Endothelial cell of umbilical vein (primary cell): Measurements from ENCODE around the gene EN2. TPM values are rescaled to one million over a fixed set of nuclear protein-coding genes. Genes with fewer than 3 reads are reported as not detected.

Source experiments
- BruUV-seq: library from RNA; stranded (reverse); fragments of 400-500 nt; replicated peaks from 2 replicates; lab custom pipeline; 2021; lab: Mats Ljungman, UMichigan
- CTCF ChIA-PET: fragments of 300-600, 350-600 bp; sonication (Branson Sonifier 250); formaldehyde crosslinking; loops from one replicate; lab custom pipeline; 2021; ENCODE audit warnings: antibody characterized with exemption, inconsistent platforms; lab: Charles Lee
- POLR2A ChIA-PET: fragments of 300-600, 350-600 bp; sonication (Branson Sonifier 250); formaldehyde crosslinking; loops from one replicate; lab custom pipeline; 2021; ENCODE audit warnings: antibody characterized with exemption, inconsistent platforms; lab: Charles Lee
- DNase-seq: peaks from one replicate; pipeline ENCODE4 v3.0.0-alpha.2; 2011; ENCODE audit warnings: low read depth, low spot score
- FAIRE-seq: peaks from 2 replicates; lab custom pipeline; 2011; peaks lifted over from hg19 to GRCh38; lab: Jason Lieb, UNC
- H2AFZ ChIP-seq: 2 replicates; pipeline ENCODE4 v1.6.0; 2012; ENCODE audit warnings: low read depth, low read length, control low read depth, inconsistent platforms
- H3K27ac ChIP-seq: 2 replicates; pipeline ENCODE4 v1.5.1; 2011; ENCODE audit warnings: low read depth, mild to moderate bottlenecking, control low read depth, low read length, moderate library complexity; ENCODE audit not compliant: insufficient read depth
- H3K27me3 ChIP-seq, 2 experiments: 2 replicates each; pipeline versions ENCODE4 v1.6.0 to v1.6.1; 2011; ENCODE audit warnings: low read length in 2 of 2, mixed read lengths in 1 of 2; ENCODE audit not compliant: control insufficient read depth in 2 of 2, insufficient read depth in 2 of 2
- H3K36me3 ChIP-seq, 2 experiments: 2 replicates in 1 of 2; 3 replicates in 1 of 2; pipeline ENCODE4 v1.5.1; 2011; ENCODE audit warnings: low read length in 2 of 2, mild to moderate bottlenecking in 1 of 2, moderate library complexity in 1 of 2; ENCODE audit not compliant: control insufficient read depth in 2 of 2, insufficient read depth in 2 of 2; ENCODE audit errors: extremely low read depth in 1 of 2
- H3K4me1 ChIP-seq: 3 replicates; pipeline ENCODE4 v1.5.1; 2011; ENCODE audit warnings: mild to moderate bottlenecking, low read length; ENCODE audit not compliant: control insufficient read depth, insufficient read depth; ENCODE audit errors: extremely low read depth
- H3K4me2 ChIP-seq: 2 replicates; pipeline ENCODE4 v1.6.1; 2011; ENCODE audit warnings: low read length, control low read depth, mixed read lengths; ENCODE audit not compliant: insufficient read depth
- H3K4me3 ChIP-seq, 3 experiments: fragments of 200-600 bp in 1 of 3; sonication (generic), shearing (Covaris generic) in 1 of 3; replicated peaks in 1 of 3; 2 replicates each; pipeline ENCODE4 v1.5.1; 2011 to 2016; ENCODE audit warnings: control low read depth in 3 of 3, low read length in 3 of 3, mild to moderate bottlenecking in 2 of 3, inconsistent platforms in 1 of 3, low read depth in 1 of 3, moderate library complexity in 1 of 3; ENCODE audit not compliant: insufficient read depth in 1 of 3
- H3K79me2 ChIP-seq: 2 replicates; pipeline ENCODE4 v1.6.0; 2012; ENCODE audit warnings: low read length, inconsistent platforms; ENCODE audit not compliant: control insufficient read depth, insufficient read depth
- H3K9ac ChIP-seq: replicated peaks from 2 replicates; pipeline ENCODE3; 2011; ENCODE audit warnings: low read length, control low read depth; ENCODE audit not compliant: insufficient read depth; ENCODE audit errors: extremely low read depth
- H3K9me1 ChIP-seq: replicated peaks from 3 replicates; pipeline ENCODE4 v1.6.0; 2011; ENCODE audit warnings: mild to moderate bottlenecking, low read length; ENCODE audit not compliant: control insufficient read depth, insufficient read depth; ENCODE audit errors: extremely low read depth
- H3K9me3 ChIP-seq: replicated peaks from 2 replicates; pipeline ENCODE4 v1.5.1; 2012; ENCODE audit warnings: low read length, inconsistent platforms; ENCODE audit not compliant: control insufficient read depth, insufficient read depth
- H4K20me1 ChIP-seq: replicated peaks from 2 replicates; pipeline ENCODE3; 2011; ENCODE audit warnings: mild to moderate bottlenecking, low read length; ENCODE audit not compliant: control insufficient read depth, insufficient read depth; ENCODE audit errors: extremely low read depth
- EZH2 ChIP-seq: IDR thresholded peaks from 2 replicates; pipeline ENCODE4 v1.6.1; 2012; ENCODE audit warnings: borderline replicate concordance, low read depth, mild to moderate bottlenecking, moderate library complexity, low read length, inconsistent platforms; ENCODE audit not compliant: severe bottlenecking
- FOS ChIP-seq: IDR thresholded peaks from 2 replicates; pipeline ENCODE4 v1.6.1; 2011; ENCODE audit warnings: mild to moderate bottlenecking, low read length, moderate library complexity, borderline replicate concordance; ENCODE audit not compliant: insufficient read depth
- GATA2 ChIP-seq: IDR thresholded peaks from 2 replicates; pipeline ENCODE4 v1.7.0; 2011; ENCODE audit warnings: low read depth, mild to moderate bottlenecking, moderate library complexity, mixed read lengths, low read length; ENCODE audit not compliant: insufficient read length, insufficient read depth
- JUN ChIP-seq: IDR thresholded peaks from 2 replicates; pipeline ENCODE4 v1.6.1; 2011; ENCODE audit warnings: borderline replicate concordance, low read depth; ENCODE audit not compliant: insufficient read length, insufficient read depth
- MYC ChIP-seq: IDR thresholded peaks from one replicate; pipeline ENCODE4 v1.6.1; 2011; ENCODE audit warnings: mild to moderate bottlenecking, low read depth, low read length
- POLR2A ChIP-seq: IDR thresholded peaks from 2 replicates; pipeline ENCODE4 v1.6.1; 2012; ENCODE audit warnings: low read depth, mild to moderate bottlenecking, control low read depth, low read length
- POLR2AphosphoS5 ChIP-seq: IDR thresholded peaks from 2 replicates; pipeline ENCODE4 v1.6.1; 2012; ENCODE audit warnings: low read depth, mild to moderate bottlenecking, control low read depth, low read length, moderate library complexity; ENCODE audit not compliant: insufficient read depth
- dilution Hi-C: fragments of 300-500 bp; cut with MboI; formaldehyde crosslinking; loops from one replicate; pipeline ENCODE4 v1.15.0; 2019; ENCODE audit warnings: low sequenced_read_pairs; ENCODE audit not compliant: extremely low pct_ligation_motif_present
- intact Hi-C: fragments of 100-400 bp; cut with micrococcal nuclease; formaldehyde crosslinking; loops from one replicate; pipeline ENCODE4 v1.10.0; 2022
- polyA plus RNA-seq, 4 experiments: library from polyadenylated mRNA; depleted of rRNA in 3 of 4; stranded (reverse) in 3 of 4; unstranded in 1 of 4; fragments of >200 nt; gene quantifications; 2 replicates each; pipeline versions ENCODE4 v1.2.1 to v1.2.3, GENCODE V29; 2011 to 2012; ENCODE audit warnings: missing spikeins in 1 of 4
- total RNA-seq: library from RNA; stranded (reverse); gene quantifications from 2 replicates; pipeline ENCODE4 v1.2.3, GENCODE V29; 2021
- TF ChIP-seq, protein P1 (sequence below): IDR thresholded peaks from 2 replicates; pipeline ENCODE4 v1.6.1; 2011; ENCODE audit not compliant: insufficient read depth, insufficient read length
- TF ChIP-seq, protein P2 (sequence below), 2 donors: IDR thresholded peaks; 1 replicate in 1 of 2; 2 replicates in 1 of 2; pipeline ENCODE4 v1.5.1; 2011; ENCODE audit warnings: low read length in 2 of 2, mild to moderate bottlenecking in 2 of 2, moderate library complexity in 2 of 2, control low read depth in 1 of 2, inconsistent platforms in 1 of 2, low read depth in 1 of 2; ENCODE audit not compliant: insufficient read depth in 1 of 2; ENCODE audit errors: extremely low read depth in 1 of 2

Gene EN2
- total and polyA plus RNA-seq, 2 donors (not counting 3 experiments of a cell fraction or from before 2014, with no cell fraction given) = not detected

DNA sequence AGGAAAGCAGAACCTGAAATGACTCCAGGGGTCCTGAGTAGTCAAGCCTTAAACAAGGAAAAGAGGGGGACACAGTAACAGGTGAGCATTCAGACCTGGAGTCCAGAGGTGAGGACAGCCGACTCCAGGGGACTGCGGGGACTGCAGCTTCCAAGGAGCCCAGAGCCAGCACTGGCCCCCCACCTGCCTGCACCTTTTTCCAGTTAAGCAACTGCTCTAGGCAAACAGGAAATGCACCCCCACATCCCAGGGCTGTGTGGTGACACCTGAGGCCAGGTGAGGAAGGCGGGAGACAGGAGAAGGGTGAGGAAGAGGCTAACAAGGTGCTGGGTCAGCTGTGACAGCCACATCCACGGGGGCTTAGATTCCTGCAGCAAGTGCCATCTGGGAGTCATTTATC is 20.1 kb upstream of the EN2 start:
- no peak overlapping the region for H3K27ac ChIP-seq
- no peak overlapping the region for H3K4me3 ChIP-seq
- no peaks in the 10 kb centered on the region for H3K27me3 ChIP-seq
- H4K20me1 ChIP-seq = no peaks in the 10 kb centered on the region
- no peak overlapping the region for H2AFZ ChIP-seq
- BruUV-seq = no TSS peak
- no peaks in the 10 kb centered on the region for H3K79me2 ChIP-seq
- FAIRE-seq (no peak), DNase-seq (no peak)
- no peak overlapping the region for H3K9ac ChIP-seq
- TF ChIP-seq POLR2AphosphoS5 (no peak), FOS (no peak), JUN (no peak), MYC (no peak), EZH2 (no peak), POLR2A (no peak), GATA2 (no peak)
- TF ChIP-seq, protein P1, sequence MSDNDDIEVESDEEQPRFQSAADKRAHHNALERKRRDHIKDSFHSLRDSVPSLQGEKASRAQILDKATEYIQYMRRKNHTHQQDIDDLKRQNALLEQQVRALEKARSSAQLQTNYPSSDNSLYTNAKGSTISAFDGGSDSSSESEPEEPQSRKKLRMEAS = no peak
- TF ChIP-seq, protein P2, sequence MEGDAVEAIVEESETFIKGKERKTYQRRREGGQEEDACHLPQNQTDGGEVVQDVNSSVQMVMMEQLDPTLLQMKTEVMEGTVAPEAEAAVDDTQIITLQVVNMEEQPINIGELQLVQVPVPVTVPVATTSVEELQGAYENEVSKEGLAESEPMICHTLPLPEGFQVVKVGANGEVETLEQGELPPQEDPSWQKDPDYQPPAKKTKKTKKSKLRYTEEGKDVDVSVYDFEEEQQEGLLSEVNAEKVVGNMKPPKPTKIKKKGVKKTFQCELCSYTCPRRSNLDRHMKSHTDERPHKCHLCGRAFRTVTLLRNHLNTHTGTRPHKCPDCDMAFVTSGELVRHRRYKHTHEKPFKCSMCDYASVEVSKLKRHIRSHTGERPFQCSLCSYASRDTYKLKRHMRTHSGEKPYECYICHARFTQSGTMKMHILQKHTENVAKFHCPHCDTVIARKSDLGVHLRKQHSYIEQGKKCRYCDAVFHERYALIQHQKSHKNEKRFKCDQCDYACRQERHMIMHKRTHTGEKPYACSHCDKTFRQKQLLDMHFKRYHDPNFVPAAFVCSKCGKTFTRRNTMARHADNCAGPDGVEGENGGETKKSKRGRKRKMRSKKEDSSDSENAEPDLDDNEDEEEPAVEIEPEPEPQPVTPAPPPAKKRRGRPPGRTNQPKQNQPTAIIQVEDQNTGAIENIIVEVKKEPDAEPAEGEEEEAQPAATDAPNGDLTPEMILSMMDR (IDR thresholded peaks at IDR 0.05; ENCODE audit: extremely low read depth in 1 of 2, insufficient read depth in 1 of 2, low read depth in 1 of 2, low read length in 2 of 2) = no peak
- POLR2A ChIA-PET = no interaction called here
- no peaks in the 10 kb centered on the region for H3K4me1 ChIP-seq
- H3K9me1 ChIP-seq = no peaks in the 10 kb centered on the region
- intact Hi-C loops (no loop called here), dilution Hi-C loops (no loop called here)
- H3K36me3 ChIP-seq = no peaks in the 10 kb centered on the region
- H3K4me2 ChIP-seq = no peak overlapping the region
- CTCF ChIA-PET = no interaction called here
- no peaks in the 10 kb centered on the region for H3K9me3 ChIP-seq
